Brain microvascular endothelial cell (primary cell): Measurements from ENCODE around the gene PCED1B.
"Not testable (repeated sequence)": the region's sequence is repeated elsewhere in the genome, so short reads cannot be mapped to it uniquely, and the experiment has no call there.

Source experiments
- DNase-seq: peaks from one replicate; pipeline ENCODE4 v3.0.0-alpha.2; 2020
- H3K27ac ChIP-seq: fragments of 250-450 bp; sonication (Bioruptor Pico); 2 replicates; pipeline ENCODE4 v1.5.1; 2020; ENCODE audit warnings: mild to moderate bottlenecking, moderate library complexity
- H3K27me3 ChIP-seq: fragments of 250-450 bp; sonication (Bioruptor Pico); replicated peaks from 2 replicates; pipeline ENCODE4 v1.5.1; 2020; ENCODE audit warnings: mild to moderate bottlenecking
- H3K36me3 ChIP-seq: fragments of 250-450 bp; sonication (Bioruptor Pico); replicated peaks from 2 replicates; pipeline ENCODE4 v1.5.1; 2020; ENCODE audit warnings: mild to moderate bottlenecking
- H3K4me3 ChIP-seq: 2 replicates; pipeline ENCODE4 v1.5.1; 2011; ENCODE audit warnings: low read depth, mild to moderate bottlenecking, control low read depth, low read length, moderate library complexity
- in situ Hi-C: cut with HindIII; loops from 2 replicates; pipeline ENCODE4 v1.10.0; 2017; ENCODE audit warnings: low sequenced_read_pairs, low pct_ligation_motif_present
- TF ChIP-seq, protein P1 (sequence below): IDR thresholded peaks from 2 replicates; pipeline ENCODE4 v1.5.1; 2011; ENCODE audit warnings: low read depth, mild to moderate bottlenecking, moderate library complexity, low read length, control low read depth, inconsistent platforms; ENCODE audit errors: missing control alignments

Gene PCED1B

DNA sequence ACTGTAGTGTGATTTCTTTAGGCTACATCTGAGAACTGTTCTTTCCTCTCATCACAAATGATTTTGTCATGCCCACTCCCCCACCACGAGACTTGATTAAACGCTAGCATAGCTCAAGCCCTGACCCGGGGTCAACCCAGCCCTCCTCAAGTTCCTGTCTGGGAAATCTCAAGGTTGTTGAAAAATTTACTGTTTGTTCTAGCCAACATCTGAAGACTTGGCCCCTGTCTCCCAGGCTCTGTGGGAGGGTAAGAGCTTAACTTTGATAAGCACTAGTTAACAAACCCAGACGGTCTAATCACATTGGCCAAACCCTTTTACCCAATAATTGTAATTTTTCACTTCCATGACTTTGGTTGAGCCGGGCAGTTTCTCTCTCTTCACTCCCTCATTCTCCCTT is 86.5 kb downstream of the PCED1B start:
- TF ChIP-seq, protein P1, sequence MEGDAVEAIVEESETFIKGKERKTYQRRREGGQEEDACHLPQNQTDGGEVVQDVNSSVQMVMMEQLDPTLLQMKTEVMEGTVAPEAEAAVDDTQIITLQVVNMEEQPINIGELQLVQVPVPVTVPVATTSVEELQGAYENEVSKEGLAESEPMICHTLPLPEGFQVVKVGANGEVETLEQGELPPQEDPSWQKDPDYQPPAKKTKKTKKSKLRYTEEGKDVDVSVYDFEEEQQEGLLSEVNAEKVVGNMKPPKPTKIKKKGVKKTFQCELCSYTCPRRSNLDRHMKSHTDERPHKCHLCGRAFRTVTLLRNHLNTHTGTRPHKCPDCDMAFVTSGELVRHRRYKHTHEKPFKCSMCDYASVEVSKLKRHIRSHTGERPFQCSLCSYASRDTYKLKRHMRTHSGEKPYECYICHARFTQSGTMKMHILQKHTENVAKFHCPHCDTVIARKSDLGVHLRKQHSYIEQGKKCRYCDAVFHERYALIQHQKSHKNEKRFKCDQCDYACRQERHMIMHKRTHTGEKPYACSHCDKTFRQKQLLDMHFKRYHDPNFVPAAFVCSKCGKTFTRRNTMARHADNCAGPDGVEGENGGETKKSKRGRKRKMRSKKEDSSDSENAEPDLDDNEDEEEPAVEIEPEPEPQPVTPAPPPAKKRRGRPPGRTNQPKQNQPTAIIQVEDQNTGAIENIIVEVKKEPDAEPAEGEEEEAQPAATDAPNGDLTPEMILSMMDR = no peak
- no peaks in the 10 kb centered on the region for H3K36me3 ChIP-seq
- in situ Hi-C loops = no loop called here
- no peak overlapping the region for H3K4me3 ChIP-seq
- H3K27ac ChIP-seq = no peak overlapping the region
- no peaks in the 10 kb centered on the region for H3K27me3 ChIP-seq
- no peak for DNase-seq

DNA sequence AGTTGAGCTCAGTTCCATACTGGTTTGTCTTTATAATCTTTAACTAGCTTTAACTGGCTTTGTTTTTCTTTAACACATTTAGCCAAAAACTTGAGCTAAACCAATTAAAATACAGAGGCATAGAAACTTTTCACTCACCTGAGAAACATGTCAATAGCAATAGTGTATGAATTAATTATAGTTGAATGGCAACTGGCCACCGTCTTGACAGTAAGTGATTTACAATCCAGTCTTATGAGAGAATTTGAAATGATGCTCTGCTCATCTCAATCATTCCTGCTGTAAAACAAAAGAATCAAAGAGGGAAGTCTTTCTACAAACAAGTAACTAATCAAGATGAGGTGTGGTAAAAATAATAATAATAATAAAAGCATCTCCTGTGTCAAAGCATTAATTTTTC is 86.9 kb downstream of the PCED1B start:
- Histone ChIP-seq H3K4me3 (no peak overlapping the region), H3K27ac (no peak overlapping the region), H3K36me3 (no peaks in the 10 kb centered on the region), H3K27me3 (no peaks in the 10 kb centered on the region)
- TF ChIP-seq, protein P1 = no peak
- in situ Hi-C loops = no loop called here
- no peak for DNase-seq

DNA sequence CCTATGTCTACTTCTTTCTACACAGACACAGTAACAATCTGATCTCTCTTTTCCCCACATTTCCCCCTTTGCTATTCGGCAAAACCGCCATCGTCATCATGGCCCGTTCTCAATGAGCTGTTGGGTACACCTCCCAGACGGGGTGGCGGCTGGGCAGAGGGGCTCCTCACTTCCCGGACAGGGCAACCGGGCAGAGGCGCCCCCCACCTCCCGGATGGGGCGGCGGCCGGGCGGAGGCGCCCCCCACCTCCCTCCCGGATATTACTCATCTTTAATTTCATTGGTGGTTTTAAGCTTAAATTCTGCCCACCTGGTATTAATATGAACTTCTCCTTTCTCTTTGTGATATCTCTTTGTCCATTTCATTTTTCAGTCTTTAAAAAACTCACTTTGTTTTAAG is 90.9 kb downstream of the PCED1B start:
- H3K36me3 ChIP-seq, in situ Hi-C loops, H3K27me3 ChIP-seq, H3K4me3 ChIP-seq, DNase-seq, H3K27ac ChIP-seq: not testable (repeated sequence)

DNA sequence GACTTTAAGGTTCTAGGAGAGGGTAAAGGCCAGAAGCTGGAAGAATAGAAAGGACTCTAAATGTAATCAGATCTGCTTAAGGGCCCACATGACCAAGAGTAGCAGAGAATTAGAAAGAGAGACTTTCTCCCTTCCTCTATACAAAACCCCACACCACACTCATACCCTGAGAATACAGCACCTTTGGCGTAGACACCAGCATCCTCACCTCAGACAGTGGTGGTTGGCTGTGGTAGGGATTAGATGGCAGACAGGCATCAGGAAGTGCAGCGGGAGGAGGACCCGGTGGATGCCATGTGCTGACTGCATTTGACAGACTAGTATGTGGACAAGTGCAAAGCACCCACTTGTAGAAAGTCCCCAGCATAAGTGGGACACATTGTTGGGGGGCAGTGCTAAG is 98.6 kb downstream of the PCED1B start:
- H3K4me3 ChIP-seq = no peak overlapping the region
- in situ Hi-C loops = no loop called here
- DNase-seq = no peak
- H3K27ac ChIP-seq = no peak overlapping the region
- TF ChIP-seq, protein P1 = no peak
- no peaks in the 10 kb centered on the region for H3K27me3 ChIP-seq
- no peaks in the 10 kb centered on the region for H3K36me3 ChIP-seq

DNA sequence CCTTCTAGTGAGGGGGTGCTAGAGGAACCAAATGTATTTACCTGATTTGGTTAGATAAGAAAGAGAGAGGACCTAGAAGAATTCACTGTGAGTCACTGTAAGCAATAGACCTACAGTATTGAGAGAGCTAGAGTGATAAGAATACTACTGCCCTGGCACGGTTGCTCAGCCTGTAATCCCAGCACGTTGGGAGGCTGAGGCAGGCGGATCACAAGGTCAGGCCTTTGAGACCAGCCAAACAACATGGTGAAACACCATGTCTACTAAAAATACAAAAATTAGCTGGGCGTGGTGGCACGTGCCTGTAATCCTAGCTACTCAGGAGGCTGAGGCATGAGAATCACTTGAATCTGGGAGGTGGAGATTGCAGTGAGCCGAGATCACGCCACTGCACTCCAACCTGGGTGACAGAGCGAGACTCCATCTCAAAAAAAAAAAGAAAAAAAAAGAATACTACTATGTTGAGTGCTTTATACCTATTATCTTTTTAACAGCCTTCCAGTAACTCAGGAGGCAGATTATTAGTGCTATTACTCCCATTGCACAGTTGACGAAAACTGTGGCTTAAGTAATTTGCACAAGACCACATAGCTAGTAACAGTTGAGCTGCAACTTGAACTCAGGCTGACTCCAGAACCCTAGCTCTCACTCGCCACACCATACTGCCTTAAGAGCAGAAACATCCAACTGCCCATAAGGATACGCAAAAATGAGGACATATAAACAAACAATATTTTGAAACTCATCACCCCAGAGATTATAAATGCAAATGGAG is 102.9 kb downstream of the PCED1B start:
- in situ Hi-C loops, H3K4me3 ChIP-seq, H3K27ac ChIP-seq: not testable (repeated sequence)

DNA sequence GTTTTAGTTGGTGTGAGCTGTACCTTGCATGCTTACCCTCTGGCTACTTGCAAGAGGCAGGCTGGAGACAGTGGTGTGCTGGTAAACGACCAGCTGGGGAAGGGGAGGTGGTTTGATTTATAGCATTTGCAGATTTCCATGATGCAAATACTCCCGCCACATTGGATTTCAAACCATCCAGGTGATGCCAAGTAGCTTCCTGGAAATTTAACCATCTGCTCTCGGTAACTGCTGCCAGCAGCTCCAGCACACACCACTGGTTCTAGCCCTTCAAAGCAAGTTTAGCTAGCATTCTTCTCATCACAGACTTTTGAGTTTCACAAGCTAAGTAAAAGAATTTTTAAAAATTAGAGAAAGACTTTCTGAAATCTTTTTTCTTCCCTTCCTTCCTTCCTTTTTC is 104.8 kb downstream of the PCED1B start:
- Histone ChIP-seq H3K27me3 (no peaks in the 10 kb centered on the region), H3K27ac (no peak overlapping the region), H3K36me3 (no peaks in the 10 kb centered on the region), H3K4me3 (no peak overlapping the region)
- DNase-seq = no peak
- TF ChIP-seq, protein P1 = no peak
- in situ Hi-C loops = no loop called here

More for the DNA sequence above, 102.9 kb downstream of the PCED1B start:
- H3K36me3 ChIP-seq, H3K27me3 ChIP-seq, DNase-seq: not testable (repeated sequence)

DNA sequence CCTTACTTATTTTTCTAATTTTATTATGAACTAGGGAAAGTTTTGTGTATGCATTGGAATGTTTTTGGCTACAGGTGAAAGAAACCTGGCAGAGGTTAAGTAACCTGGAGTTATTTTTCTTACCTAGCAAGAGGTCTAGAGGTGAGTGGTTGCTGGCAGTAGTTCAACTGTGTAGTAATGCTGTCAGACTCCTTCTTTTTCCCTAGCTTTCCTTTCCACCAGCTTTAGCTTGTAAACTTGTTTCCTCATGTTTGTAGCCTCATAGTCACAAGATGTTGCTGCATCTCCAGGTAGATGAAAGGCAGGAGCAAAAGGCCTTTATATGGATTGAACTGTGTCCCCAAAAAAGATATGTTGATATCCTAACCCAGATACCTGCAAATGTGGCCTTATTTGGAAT is 105.4 kb downstream of the PCED1B start:
- in situ Hi-C loops = no loop called here
- H3K27ac ChIP-seq = no peak overlapping the region
- H3K27me3 ChIP-seq = no peaks in the 10 kb centered on the region
- H3K4me3 ChIP-seq = no peak overlapping the region
- no peak for DNase-seq
- no peaks in the 10 kb centered on the region for H3K36me3 ChIP-seq
- TF ChIP-seq, protein P1 = no peak
